NT2/D1 (cell line): Measurements from ENCODE around the gene RBFOX2.
"Not testable (repeated sequence)": the region's sequence is repeated elsewhere in the genome, so short reads cannot be mapped to it uniquely, and the experiment has no call there.

Experiments used
- YY1 ChIP-seq: IDR thresholded peaks from 2 replicates; pipeline ENCODE4 v1.6.1; 2011; ENCODE audit not compliant: insufficient read length, insufficient read depth
- ZNF274 ChIP-seq: IDR thresholded peaks from 2 replicates; pipeline ENCODE4 v1.6.1; 2011; ENCODE audit warnings: mild to moderate bottlenecking, low read depth, low read length

GRCh38 chr22:35737886-35738285 is 290.7 kb downstream of the RBFOX2 start:
- not testable (repeated sequence) for TF ChIP-seq ZNF274, YY1
